SK-MEL-5 (cell line): ENCODE results near the gene MAP1LC3C. TPM values are rescaled to one million over a fixed set of nuclear protein-coding genes. Genes with fewer than 3 reads are reported as not detected.

Experiments
- DNase-seq: peaks from one replicate; pipeline ENCODE4 v3.0.0-alpha.2; 2016; ENCODE audit warnings: low read depth, low spot score
- in situ Hi-C: cut with HindIII; loops from 2 replicates; pipeline ENCODE4 v1.10.0; 2016; ENCODE audit warnings: low sequenced_read_pairs, high pct_unique_total_duplicates, low pct_unique_long_range_greater_than_20kb
- total RNA-seq: library from RNA; depleted of rRNA; stranded (reverse); fragments of >200 nt; shearing (Covaris generic); gene quantifications from 2 replicates; pipeline ENCODE4 v1.2.3, GENCODE V29; 2014; rRNA removed

The MAP1LC3C gene
- total RNA-seq, 1 experiment from 2014 or later, result 0.13 TPM

DNA sequence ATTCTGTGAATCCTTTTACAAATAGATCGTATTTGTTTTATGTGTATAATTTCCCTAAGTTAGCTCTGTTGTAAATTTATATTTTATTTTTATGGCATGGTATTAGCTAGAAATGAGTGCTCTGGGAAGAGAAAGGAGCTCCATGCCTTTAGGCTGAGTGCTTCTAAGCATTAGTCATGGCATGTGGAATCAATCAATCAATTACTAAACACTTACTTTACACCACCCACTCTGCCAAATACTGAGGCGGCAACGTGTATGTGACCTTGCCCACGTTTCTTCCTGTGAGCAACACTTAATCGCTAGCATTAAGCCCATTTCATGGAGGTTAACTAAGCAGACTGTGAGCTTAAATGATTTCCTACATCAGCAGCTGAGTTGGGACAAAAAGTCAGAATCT, 48.5 kb downstream of the MAP1LC3C start:
- DNase-seq, result no peak
- in situ Hi-C loops, result no loop called here

DNA sequence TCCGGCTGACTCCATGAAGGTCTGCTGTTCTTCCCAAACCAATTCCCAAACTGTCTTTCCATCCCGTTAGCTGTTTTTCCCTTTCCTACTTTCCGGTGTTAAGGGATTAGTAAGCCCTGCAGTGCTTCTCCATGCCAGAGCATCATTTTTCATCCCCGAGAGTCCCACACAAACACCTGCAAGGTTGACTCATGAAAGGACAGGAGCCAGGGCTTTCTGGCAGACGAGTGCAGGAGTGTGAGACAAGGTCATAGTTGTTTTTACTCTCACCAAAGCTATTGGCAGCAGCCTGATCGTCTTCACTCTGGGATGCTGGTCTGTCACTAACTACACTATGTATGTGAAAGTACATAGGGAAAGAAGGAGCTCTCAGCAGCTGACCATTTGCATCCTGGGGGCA, 51.5 kb downstream of the MAP1LC3C start:
- in situ Hi-C loops, result no loop called here
- no peak for DNase-seq

Other genes with a start within 250 kb of the MAP1LC3C start
- gene EXO1, start 150.9 kb downstream of the MAP1LC3C start, total RNA-seq, result 34.6 and 38.6 TPM in 2 replicates
- not detected in 2 replicates for gene BECN2, start 41.3 kb downstream of the MAP1LC3C start, total RNA-seq